ENCODE results near the gene SLC7A6OS. TPM values are rescaled to one million over a fixed set of nuclear protein-coding genes. Genes with fewer than 3 reads are reported as not detected.

SLC7A6OS gene
- total RNA-seq, 1 experiment from 2014 or later = 19.4 TPM

DNA sequence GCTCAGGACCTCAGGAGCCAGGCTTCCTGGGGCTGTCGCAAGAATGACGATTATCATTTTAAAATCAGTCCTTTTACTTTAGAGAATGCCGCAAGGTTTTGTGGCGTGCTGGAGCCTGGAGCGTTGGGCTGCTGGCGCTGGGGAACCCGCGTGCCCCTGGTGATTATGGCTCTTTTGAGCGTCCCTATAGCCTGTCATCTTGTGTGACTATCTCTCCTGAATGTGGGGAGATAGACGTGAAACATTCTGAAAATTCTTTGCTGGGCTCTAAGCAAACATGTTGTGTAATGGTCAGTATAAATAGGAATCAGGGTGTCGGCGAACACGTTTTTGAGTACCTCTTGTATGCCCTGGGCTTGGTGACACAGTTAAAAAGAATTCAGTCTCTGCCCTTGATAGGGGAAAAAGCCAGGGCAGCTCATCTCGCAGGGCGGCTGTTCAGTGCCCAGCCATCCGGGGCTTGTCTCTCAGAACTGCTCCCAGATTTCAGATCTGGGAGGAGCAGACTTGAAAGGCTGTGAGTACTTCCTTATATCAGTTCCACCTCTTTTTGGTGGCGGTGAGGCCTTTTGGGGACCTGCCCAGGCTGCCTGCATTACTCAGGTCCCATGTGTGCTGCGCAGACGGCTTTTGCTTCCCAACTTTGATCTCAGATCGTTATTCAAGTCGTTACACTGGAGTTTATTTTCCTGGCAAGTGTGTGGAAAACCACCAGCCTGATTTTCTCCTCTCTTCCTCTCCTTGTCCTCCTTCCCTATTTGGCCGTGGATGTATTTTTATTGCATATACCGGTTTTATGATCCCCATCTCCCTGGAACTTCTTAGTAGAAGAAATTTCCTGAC, 45.4 kb downstream of the SLC7A6OS start:
- DNase-seq (ENCODE audit: unreplicated experiment) = peak; percentile 78
- H3K4me1 Mint-ChIP-seq (ENCODE audit: insufficient read depth, unreplicated experiment) = peaks cover 22% of the 10 kb centered on the region
- H3K4me3 Mint-ChIP-seq (ENCODE audit: unreplicated experiment) = peak overlapping the region; percentile 97
- intact Hi-C loops (cut with micrococcal nuclease) = loop anchor here (2.0 kb wide), 1 partner anchor 46 kb away; the partner anchor contains the start of genes PRMT7 and SLC7A6OS
- TSS peak; percentile 84 for BruUV-seq (replicated peaks)
- TF ChIP-seq, protein P1, sequence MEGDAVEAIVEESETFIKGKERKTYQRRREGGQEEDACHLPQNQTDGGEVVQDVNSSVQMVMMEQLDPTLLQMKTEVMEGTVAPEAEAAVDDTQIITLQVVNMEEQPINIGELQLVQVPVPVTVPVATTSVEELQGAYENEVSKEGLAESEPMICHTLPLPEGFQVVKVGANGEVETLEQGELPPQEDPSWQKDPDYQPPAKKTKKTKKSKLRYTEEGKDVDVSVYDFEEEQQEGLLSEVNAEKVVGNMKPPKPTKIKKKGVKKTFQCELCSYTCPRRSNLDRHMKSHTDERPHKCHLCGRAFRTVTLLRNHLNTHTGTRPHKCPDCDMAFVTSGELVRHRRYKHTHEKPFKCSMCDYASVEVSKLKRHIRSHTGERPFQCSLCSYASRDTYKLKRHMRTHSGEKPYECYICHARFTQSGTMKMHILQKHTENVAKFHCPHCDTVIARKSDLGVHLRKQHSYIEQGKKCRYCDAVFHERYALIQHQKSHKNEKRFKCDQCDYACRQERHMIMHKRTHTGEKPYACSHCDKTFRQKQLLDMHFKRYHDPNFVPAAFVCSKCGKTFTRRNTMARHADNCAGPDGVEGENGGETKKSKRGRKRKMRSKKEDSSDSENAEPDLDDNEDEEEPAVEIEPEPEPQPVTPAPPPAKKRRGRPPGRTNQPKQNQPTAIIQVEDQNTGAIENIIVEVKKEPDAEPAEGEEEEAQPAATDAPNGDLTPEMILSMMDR (IDR thresholded peaks at IDR 0.05; ENCODE audit: unreplicated experiment) = no peak
- H3K9me3 Mint-ChIP-seq (ENCODE audit: unreplicated experiment) = no peaks in the 10 kb centered on the region
- peak overlapping the region; percentile 92 for H3K27ac Mint-ChIP-seq (ENCODE audit: low read depth, unreplicated experiment)
- H3K36me3 Mint-ChIP-seq (ENCODE audit: insufficient read depth, unreplicated experiment) = peaks cover 23% of the 10 kb centered on the region
- no peaks in the 10 kb centered on the region for H3K27me3 Mint-ChIP-seq (ENCODE audit: insufficient read depth, unreplicated experiment)
- ChIA-PET CTCF (interaction anchor here (0.6 to 2.1 kb wide), 2 partner anchors 11 to 97 kb away, joined by 3 to 12 read pairs; no protein-coding TSS in a partner anchor), POLR2A (interaction anchor here (0.5 to 3.9 kb wide), 10 partner anchors 10 to 69 kb away, joined by 3 to 42 read pairs (median 6); partner anchors contain the start of genes ESRP2, PRMT7 and SLC7A6OS)

DNA sequence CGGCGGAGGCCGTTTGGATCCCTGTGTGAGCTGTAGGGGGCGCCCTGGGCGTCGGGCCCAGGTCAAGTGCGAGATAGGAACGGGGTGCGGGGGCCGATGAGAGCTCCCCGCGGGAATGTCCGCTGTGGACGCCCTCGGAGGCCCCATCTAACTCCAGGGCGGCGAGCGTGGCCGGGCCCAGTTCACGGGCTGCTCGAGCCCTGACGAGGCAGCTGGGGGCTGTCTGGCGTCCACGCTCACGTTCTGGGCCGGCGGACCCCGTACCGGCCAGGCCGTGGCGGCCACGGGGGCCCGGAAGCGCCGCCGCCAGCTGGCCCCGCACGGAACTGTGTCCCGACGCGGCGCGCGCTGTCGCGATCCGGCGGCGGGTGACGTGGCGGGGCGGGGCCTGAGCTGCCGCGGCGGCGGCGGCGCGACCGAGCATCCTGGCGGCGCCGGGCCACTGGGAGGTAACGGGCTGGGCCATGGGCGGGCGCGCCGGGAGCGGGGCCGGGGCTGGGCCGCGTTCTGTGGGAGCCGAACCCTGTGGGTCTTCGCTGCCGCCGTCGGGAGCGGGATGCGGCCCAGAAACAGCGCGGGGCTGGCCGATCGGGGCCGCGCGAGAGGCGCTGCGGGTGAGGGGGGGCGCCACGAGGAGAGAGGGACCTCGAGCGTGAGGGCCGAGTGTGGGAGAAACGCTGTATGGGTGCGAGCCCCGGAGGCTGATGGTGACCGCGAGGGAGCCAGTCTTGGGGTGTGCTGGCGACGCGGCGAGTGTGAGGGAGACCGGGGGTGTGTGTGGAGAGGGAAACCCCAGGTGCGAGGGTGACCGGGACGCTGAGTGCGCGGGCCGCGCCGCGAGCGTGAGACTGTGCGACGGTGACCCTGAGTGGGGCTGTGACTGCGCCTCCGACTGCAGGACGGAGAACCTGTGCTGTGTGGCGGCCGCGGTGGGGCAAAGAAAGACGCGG, 46.3 kb downstream of the SLC7A6OS start, which contains the start of gene SLC7A6:
SLC7A6 (plus strand) TSS at position 399 of the 950 bp plus-strand sequence. CDS start 10,201 bp downstream, outside the sequence.
- CTCF ChIA-PET = interaction anchor here (0.5 to 7.3 kb wide), 25 partner anchors 9 to 473 kb away, joined by 3 to 308 read pairs (median 4); partner anchors contain the start of genes PRMT7 and SLC7A6OS
- intact Hi-C loops (cut with micrococcal nuclease) = loop anchor here (2.0 to 5.0 kb wide), 2 partner anchors 46 to 248 kb away; partner anchors contain the start of genes PRMT7 and SLC7A6OS
- TF ChIP-seq, protein P1 (IDR thresholded peaks at IDR 0.05; ENCODE audit: unreplicated experiment) = peak; percentile 81
- Mint-ChIP-seq H3K36me3 (ENCODE audit: insufficient read depth, unreplicated experiment) (peaks cover 24% of the 10 kb centered on the region), H3K27me3 (ENCODE audit: insufficient read depth, unreplicated experiment) (no peaks in the 10 kb centered on the region), H3K9me3 (ENCODE audit: unreplicated experiment) (no peaks in the 10 kb centered on the region), H3K27ac (ENCODE audit: low read depth, unreplicated experiment) (peak within 1 kb of the TSS; percentile 92), H3K4me3 (ENCODE audit: unreplicated experiment) (peak within 1 kb of the TSS; percentile 97), H3K4me1 (ENCODE audit: insufficient read depth, unreplicated experiment) (peaks cover 22% of the 10 kb centered on the region)
- BruUV-seq (replicated peaks) = no TSS peak
- POLR2A ChIA-PET = interaction anchor here (0.7 to 4.2 kb wide), 22 partner anchors 8 to 173 kb away, joined by 3 to 74 read pairs (median 6); partner anchors contain the start of genes ESRP2, PLA2G15, PRMT7 and SLC7A6OS
- DNase-seq (ENCODE audit: unreplicated experiment) = peak; percentile 60

DNA sequence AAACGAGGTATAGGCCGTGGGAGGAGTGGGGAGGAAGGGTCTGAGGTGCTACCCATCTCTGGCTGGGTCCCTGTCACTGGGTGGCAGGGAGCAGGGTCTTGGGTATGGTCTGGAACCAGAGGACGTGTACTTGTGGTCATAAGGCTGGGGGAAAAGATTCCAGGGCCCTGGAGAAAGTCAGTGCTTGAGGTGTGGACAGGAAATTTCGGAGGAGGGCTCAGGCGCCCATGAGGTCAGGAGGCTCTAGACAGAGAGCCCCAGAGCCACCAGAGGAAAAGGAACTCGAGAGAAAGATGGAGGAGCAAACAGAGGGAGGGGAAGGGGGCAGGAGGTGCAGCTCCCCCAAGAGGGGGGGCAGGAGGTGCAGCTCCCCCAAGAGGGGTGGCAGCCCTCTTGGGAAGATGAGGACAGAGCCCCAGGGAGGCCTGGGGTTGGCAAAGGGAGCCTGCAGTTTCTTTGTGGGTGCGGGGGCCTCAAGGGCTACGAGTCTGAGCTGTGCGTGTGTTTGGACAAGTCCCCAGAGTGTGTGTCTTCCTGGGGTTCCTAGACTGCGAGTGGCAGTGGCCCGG, 47.1 kb downstream of the SLC7A6OS start:
- Mint-ChIP-seq H3K4me3 (ENCODE audit: unreplicated experiment) (peak overlapping the region; percentile 97), H3K27ac (ENCODE audit: low read depth, unreplicated experiment) (peak overlapping the region; percentile 92), H3K36me3 (ENCODE audit: insufficient read depth, unreplicated experiment) (peaks cover 17% of the 10 kb centered on the region), H3K4me1 (ENCODE audit: insufficient read depth, unreplicated experiment) (peaks cover 22% of the 10 kb centered on the region), H3K27me3 (ENCODE audit: insufficient read depth, unreplicated experiment) (no peaks in the 10 kb centered on the region), H3K9me3 (ENCODE audit: unreplicated experiment) (no peaks in the 10 kb centered on the region)
- POLR2A ChIA-PET = interaction anchor here (0.7 to 4.2 kb wide), 19 partner anchors 9 to 172 kb away, joined by 3 to 74 read pairs (median 6); partner anchors contain the start of genes ESRP2, PLA2G15, PRMT7 and SLC7A6OS
- TF ChIP-seq, protein P1 (IDR thresholded peaks at IDR 0.05; ENCODE audit: unreplicated experiment) = no peak
- no TSS peak for BruUV-seq (replicated peaks)
- no peak for DNase-seq (ENCODE audit: unreplicated experiment)
- CTCF ChIA-PET = interaction anchor here (0.5 to 7.3 kb wide), 24 partner anchors 10 to 764 kb away, joined by 3 to 308 read pairs (median 4); partner anchors contain the start of genes PRMT7 and SLC7A6OS
- intact Hi-C loops (cut with micrococcal nuclease) = loop anchor here (2.0 to 5.0 kb wide), 2 partner anchors 47 to 249 kb away; partner anchors contain the start of genes PRMT7 and SLC7A6OS
